Measurements from ENCODE around the gene APH1B.

- TF ChIP-seq, protein P1, sequence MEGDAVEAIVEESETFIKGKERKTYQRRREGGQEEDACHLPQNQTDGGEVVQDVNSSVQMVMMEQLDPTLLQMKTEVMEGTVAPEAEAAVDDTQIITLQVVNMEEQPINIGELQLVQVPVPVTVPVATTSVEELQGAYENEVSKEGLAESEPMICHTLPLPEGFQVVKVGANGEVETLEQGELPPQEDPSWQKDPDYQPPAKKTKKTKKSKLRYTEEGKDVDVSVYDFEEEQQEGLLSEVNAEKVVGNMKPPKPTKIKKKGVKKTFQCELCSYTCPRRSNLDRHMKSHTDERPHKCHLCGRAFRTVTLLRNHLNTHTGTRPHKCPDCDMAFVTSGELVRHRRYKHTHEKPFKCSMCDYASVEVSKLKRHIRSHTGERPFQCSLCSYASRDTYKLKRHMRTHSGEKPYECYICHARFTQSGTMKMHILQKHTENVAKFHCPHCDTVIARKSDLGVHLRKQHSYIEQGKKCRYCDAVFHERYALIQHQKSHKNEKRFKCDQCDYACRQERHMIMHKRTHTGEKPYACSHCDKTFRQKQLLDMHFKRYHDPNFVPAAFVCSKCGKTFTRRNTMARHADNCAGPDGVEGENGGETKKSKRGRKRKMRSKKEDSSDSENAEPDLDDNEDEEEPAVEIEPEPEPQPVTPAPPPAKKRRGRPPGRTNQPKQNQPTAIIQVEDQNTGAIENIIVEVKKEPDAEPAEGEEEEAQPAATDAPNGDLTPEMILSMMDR (IDR thresholded peaks at IDR 0.05; ENCODE audit: poor library complexity) = no peak
- TF ChIP-seq EZH2phosphoT487 (IDR thresholded peaks at IDR 0.05; ENCODE audit: low read depth, severe bottlenecking, unreplicated experiment) = no peak
These were observed at the start of gene APH1B for GRCh38 chr15:63277038-63277892.

Data from hepatocyte (in vitro differentiated cells).